ENCODE results near the gene ANKS1B.

ANKS1B gene

GRCh38 chr12:98817742-98818141 lies 1167.0 kb downstream of the ANKS1B start:
- in situ Hi-C loops (cut with MboI; ENCODE audit: low pct_unique_long_range_greater_than_20kb, low sequenced_read_pairs), result no loop called here
- no peak for DNase-seq

- DNase-seq, result no peak
- in situ Hi-C loops (cut with MboI; ENCODE audit: low pct_unique_long_range_greater_than_20kb, low sequenced_read_pairs), result no loop called here
Observed at GRCh38 chr12:98816720-98817119, 1168.0 kb downstream of the ANKS1B start.

- in situ Hi-C loops (cut with MboI; ENCODE audit: low pct_unique_long_range_greater_than_20kb, low sequenced_read_pairs), result no loop called here
- no peak for DNase-seq
Observed at GRCh38 chr12:98814254-98814653, 1170.5 kb downstream of the ANKS1B start.

GRCh38 chr12:98812225-98812624 lies 1172.5 kb downstream of the ANKS1B start:
- in situ Hi-C loops (cut with MboI; ENCODE audit: low pct_unique_long_range_greater_than_20kb, low sequenced_read_pairs), result no loop called here

GRCh38 chr12:98808243-98808875 lies 1176.4 kb downstream of the ANKS1B start:
- in situ Hi-C loops (cut with MboI; ENCODE audit: low pct_unique_long_range_greater_than_20kb, low sequenced_read_pairs), result no loop called here
- DNase-seq, result no peak

More at GRCh38 chr12:98812225-98812624, 1172.5 kb downstream of the ANKS1B start:
- no peak for DNase-seq

GRCh38 chr12:98807187-98807586 lies 1177.5 kb downstream of the ANKS1B start:
- in situ Hi-C loops (cut with MboI; ENCODE audit: low pct_unique_long_range_greater_than_20kb, low sequenced_read_pairs), result no loop called here
- DNase-seq, result no peak

- no peak for DNase-seq
- in situ Hi-C loops (cut with MboI; ENCODE audit: low pct_unique_long_range_greater_than_20kb, low sequenced_read_pairs), result no loop called here
Observed at GRCh38 chr12:98803468-98804209, 1181.1 kb downstream of the ANKS1B start.

GRCh38 chr12:98799822-98800221 lies 1184.9 kb downstream of the ANKS1B start:
- no peak for DNase-seq
- in situ Hi-C loops (cut with MboI; ENCODE audit: low pct_unique_long_range_greater_than_20kb, low sequenced_read_pairs), result no loop called here

GRCh38 chr12:98799146-98799810 lies 1185.5 kb downstream of the ANKS1B start:
- in situ Hi-C loops (cut with MboI; ENCODE audit: low pct_unique_long_range_greater_than_20kb, low sequenced_read_pairs), result no loop called here
- no peak for DNase-seq

- no peak for DNase-seq
- in situ Hi-C loops (cut with MboI; ENCODE audit: low pct_unique_long_range_greater_than_20kb, low sequenced_read_pairs), result no loop called here
Observed at GRCh38 chr12:98797200-98797599, 1187.5 kb downstream of the ANKS1B start.

GRCh38 chr12:98796745-98797144 lies 1188.0 kb downstream of the ANKS1B start:
- in situ Hi-C loops (cut with MboI; ENCODE audit: low pct_unique_long_range_greater_than_20kb, low sequenced_read_pairs), result no loop called here
- DNase-seq, result no peak

GRCh38 chr12:98793121-98793520 lies 1191.6 kb downstream of the ANKS1B start:
- in situ Hi-C loops (cut with MboI; ENCODE audit: low pct_unique_long_range_greater_than_20kb, low sequenced_read_pairs), result no loop called here
- DNase-seq, result no peak

GRCh38 chr12:98791406-98791805 lies 1193.3 kb downstream of the ANKS1B start:
- no peak for DNase-seq
- in situ Hi-C loops (cut with MboI; ENCODE audit: low pct_unique_long_range_greater_than_20kb, low sequenced_read_pairs), result no loop called here

- in situ Hi-C loops (cut with MboI; ENCODE audit: low pct_unique_long_range_greater_than_20kb, low sequenced_read_pairs), result no loop called here
- no peak for DNase-seq
Observed at GRCh38 chr12:98788396-98788795, 1196.3 kb downstream of the ANKS1B start.

- in situ Hi-C loops (cut with MboI; ENCODE audit: low pct_unique_long_range_greater_than_20kb, low sequenced_read_pairs), result no loop called here
Observed at GRCh38 chr12:98786653-98787052, 1198.1 kb downstream of the ANKS1B start.

GRCh38 chr12:98783420-98783819 lies 1201.3 kb downstream of the ANKS1B start:
- in situ Hi-C loops (cut with MboI; ENCODE audit: low pct_unique_long_range_greater_than_20kb, low sequenced_read_pairs), result no loop called here
- no peak for DNase-seq

More at GRCh38 chr12:98786653-98787052, 1198.1 kb downstream of the ANKS1B start:
- DNase-seq, result no peak

- in situ Hi-C loops (cut with MboI; ENCODE audit: low pct_unique_long_range_greater_than_20kb, low sequenced_read_pairs), result no loop called here
- DNase-seq, result no peak
Observed at GRCh38 chr12:98780261-98780660, 1204.5 kb downstream of the ANKS1B start.

- DNase-seq, result no peak
- in situ Hi-C loops (cut with MboI; ENCODE audit: low pct_unique_long_range_greater_than_20kb, low sequenced_read_pairs), result no loop called here
Observed at GRCh38 chr12:98772818-98773217, 1211.9 kb downstream of the ANKS1B start.

- in situ Hi-C loops (cut with MboI; ENCODE audit: low pct_unique_long_range_greater_than_20kb, low sequenced_read_pairs), result no loop called here
Observed at GRCh38 chr12:98771811-98772752, 1212.7 kb downstream of the ANKS1B start.

More at GRCh38 chr12:98771811-98772752, 1212.7 kb downstream of the ANKS1B start:
- DNase-seq, result no peak

Data from KBM-7 (cell line).